Stimulated activated CD4-positive, alpha-beta T cell treated with anti-CD3 and anti-CD28 coated beads, Interleukin-4, amount 100 ng/mL, for 24 hours (primary cell): Measurements from ENCODE around the gene LIMK2.
"Not testable (repeated sequence)": the region's sequence is repeated elsewhere in the genome, so short reads cannot be mapped to it uniquely, and the experiment has no call there.

Experiments
- DNase-seq: peaks from one replicate; pipeline ENCODE4 v3.0.0-alpha.2; 2020

The LIMK2 gene

DNA sequence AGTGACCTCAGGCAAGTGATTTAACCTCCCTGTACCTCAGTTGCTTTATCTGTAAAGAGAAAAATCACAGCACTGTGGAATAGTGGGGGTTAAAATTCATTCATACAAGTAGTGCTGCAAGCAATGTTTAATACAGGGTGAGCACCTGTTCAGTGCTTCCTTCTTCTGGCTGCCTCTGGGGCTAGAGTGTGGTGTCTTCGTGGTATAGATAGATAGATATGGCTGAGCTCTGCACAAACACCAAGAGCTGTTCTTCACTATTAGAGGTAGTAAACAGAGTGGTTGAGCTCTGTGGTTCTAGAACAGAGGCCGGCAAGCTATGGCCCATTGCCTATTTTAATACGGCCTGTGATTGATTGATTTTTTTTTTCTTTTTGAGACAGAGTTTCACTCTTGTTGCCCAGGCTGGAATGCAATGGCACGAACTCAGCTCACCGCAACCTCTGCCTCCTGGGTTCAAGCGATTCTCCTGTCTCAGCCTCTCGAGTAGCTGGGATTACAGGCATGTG lies 32.9 kb downstream of the LIMK2 start:
- no peak for DNase-seq

DNA sequence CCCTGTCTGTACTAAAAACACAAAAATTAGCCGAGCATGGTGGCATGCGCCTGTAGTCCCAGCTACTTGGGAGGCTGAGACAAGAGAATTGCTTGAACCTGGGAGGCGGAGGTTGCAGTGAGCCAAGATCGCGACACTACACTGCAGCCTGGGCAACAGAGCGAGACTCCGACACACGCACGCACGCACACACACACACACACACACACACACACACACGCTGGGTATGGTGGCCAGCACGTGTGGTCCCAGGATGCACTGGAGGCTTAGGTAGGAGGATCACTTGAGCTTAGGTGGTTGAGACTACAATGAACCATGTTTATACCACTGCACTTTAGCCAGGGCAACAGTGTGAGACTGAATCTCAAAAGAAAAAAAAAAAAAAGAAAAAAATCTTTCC lies 33.9 kb downstream of the LIMK2 start:
- not testable (repeated sequence) for DNase-seq

DNA sequence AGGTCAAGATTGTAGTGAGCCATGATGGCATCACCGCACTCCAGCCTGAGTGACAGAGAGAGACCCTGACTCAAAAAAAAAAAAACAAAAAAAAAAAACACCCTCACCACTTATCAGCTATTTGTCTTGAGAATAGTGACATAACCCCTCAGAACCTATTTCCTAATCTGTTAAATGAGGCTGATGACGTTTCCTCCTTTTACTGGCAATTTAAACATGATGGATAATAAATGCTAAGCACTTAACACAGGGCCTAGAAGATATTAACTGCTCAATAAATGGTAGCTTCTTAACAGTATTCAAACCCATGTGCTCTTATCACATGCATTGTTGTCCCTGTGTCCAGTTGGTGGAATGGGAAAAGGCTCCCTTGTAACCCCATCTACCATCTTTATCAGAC lies 34.6 kb downstream of the LIMK2 start:
- no peak for DNase-seq

DNA sequence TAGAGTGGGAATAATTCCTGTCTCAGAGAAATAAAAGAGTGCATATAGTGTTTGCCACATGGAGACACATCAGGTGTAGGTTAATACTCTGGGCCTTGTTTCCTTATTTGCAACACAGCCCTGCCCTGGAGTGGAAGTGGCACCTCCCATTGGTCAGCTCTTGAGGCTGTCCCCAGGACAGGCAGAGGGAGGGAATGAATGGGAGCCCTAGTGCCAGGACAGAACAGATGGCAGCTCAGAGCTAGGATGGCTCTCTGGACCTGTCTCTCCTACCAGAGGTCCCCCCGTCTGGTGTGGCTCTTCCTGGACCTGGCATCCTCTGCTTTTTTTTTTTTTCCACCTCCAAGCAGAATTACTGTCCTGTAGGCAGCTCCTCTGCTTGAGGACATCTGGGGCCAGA lies 35.6 kb downstream of the LIMK2 start:
- no peak for DNase-seq

GRCh38 chr22:31248138-31248745 lies 36.1 kb downstream of the LIMK2 start:
- DNase-seq: peak; percentile 68

DNA sequence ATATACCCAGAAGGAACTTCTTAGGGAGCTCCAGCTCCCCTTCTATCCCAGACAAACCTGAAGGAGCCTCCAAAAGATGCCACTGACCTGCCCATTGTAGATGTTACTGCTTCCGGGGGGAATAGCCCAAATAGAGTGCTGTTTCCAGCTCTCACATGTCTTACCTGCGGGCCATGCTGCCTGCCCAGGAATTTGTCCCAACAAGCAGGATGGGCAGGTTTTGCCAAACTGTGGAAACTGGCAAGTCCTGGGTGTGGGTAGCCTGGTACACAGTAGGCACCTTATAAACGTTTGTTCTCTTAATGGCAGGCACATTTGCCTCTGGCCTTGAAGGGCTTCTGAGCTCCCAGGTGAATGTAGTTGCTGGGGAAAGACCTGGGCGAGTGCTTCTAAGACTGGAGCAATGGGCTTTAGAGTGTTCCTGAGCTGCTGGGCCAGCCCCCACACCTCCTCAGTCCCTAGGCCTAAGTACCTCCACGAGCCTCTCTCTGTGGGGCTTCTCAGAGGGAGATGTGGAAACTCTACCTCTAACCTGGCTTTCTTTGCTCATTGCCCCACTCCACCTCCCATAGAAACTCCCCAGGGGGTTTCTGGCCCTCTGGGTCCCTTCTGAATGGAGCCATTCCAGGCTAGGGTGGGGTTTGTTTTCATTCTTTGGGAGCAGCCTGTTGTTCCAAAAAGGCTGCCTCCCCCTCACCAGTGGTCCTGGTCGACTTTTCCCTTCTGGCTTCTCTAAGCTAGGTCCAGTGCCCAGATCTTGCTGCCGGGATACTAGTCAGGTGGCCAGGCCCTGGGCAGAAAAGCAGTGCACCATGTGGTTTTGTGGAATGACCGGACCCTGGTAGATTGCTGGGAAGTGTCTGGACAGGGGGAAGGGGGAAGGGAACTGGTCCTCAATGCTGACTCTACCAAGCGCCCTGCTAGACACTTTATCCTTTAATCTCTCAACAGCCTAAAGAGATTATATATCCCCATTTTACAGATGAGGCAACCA lies 37.2 kb downstream of the LIMK2 start:
- DNase-seq: no peak

GRCh38 chr22:31250740-31251600 lies 38.9 kb downstream of the LIMK2 start:
- no peak for DNase-seq

- no peak for DNase-seq
Measured at GRCh38 chr22:31253949-31254348, 41.9 kb downstream of the LIMK2 start.

GRCh38 chr22:31259798-31260473 lies 47.8 kb downstream of the LIMK2 start:
- no peak for DNase-seq

DNA sequence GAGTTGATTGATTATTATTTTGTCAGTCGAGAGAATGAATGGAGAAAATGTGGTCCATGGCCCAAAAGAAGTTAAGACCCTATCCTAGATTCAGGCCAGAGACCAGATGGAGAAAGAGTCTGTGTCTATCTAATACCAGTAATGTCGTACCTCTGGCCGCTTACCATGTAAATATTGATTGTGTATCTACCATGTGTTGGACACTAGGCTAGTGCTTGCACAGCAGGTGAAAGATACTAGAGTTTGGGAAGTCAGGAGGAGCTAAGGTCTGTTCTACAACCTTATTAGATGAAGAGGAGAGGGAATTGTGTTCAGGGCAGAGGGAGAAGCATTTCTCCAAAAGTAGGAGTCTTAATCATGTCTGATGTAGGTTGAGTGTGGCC lies 48.4 kb downstream of the LIMK2 start:
- DNase-seq: no peak

- no peak for DNase-seq
Measured at GRCh38 chr22:31262312-31263133, 50.4 kb downstream of the LIMK2 start.

GRCh38 chr22:31263896-31264640 lies 52.0 kb downstream of the LIMK2 start:
- no peak for DNase-seq

- no peak for DNase-seq
Measured at GRCh38 chr22:31268281-31268680, 56.2 kb downstream of the LIMK2 start.

DNA sequence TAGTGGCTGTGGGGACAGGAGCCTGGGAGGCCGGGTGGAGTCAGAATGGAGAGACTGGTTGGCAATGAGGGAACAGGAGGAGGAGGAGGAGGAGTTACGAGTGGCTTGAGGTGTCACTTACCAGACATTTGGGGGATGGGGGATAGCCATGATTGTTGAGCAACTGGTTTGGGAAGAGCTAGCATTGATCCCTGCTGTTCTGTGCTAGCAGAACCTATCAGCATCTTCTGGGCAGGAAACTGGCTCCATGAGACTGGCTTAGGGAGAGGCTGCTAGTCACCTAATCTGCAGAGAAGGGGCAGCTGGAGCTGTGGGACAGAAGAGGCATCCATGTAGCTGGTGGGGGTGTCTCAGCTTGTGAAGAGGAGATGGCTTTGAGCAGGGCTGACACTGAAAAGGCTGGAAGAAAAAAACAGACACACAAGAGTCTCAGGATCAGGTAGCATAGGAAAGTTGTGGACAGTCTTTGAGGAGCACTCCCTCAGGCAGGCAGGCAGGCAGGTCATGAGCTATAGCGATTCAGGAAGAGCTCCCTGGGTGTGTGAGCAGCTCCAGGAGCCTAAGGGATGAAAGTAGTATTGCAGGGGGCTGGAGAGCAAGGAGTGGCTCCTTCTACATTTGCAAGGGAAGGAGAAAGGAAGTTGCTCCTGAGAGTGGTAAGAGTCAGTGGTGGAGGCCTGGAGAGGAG lies 57.9 kb downstream of the LIMK2 start:
- no peak for DNase-seq

DNA sequence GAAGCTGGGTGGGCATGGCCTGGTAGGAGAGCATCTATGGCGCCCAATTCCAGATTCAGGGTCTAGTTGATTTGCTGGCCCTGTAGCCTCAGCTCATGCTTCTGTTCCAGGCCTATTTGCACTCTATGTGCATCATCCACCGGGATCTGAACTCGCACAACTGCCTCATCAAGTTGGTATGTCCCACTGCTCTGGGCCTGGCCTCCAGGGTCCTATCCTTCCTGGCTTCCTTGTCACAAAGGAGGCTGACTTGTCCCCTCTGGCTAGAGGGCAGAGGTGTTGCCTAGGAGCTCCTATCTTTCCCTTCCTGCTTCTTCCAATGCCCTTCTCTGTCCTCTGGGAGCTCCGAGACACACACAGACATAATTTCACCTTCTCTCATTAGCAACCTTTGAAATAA lies 58.9 kb downstream of the LIMK2 start:
- no peak for DNase-seq

- no peak for DNase-seq
Measured at GRCh38 chr22:31271485-31271884, 59.4 kb downstream of the LIMK2 start.

- DNase-seq: peak; percentile 67
Measured at GRCh38 chr22:31272522-31273446, 60.7 kb downstream of the LIMK2 start.

GRCh38 chr22:31274017-31274416 lies 61.9 kb downstream of the LIMK2 start:
- DNase-seq: no peak

- no peak for DNase-seq
Measured at GRCh38 chr22:31275018-31275417, 62.9 kb downstream of the LIMK2 start.
